LNCAP (cell line): ENCODE data around the gene MEIOSIN.

Experiments
- CTCF ChIP-seq: fragments of 450-650 bp; IDR thresholded peaks from 2 replicates; pipeline ENCODE4 v1.5.1; 2017; ENCODE audit warnings: mild to moderate bottlenecking

The MEIOSIN gene

GRCh38 chr19:45705710-45706415 lies 27.4 kb upstream of the MEIOSIN start:
- no peak for TF ChIP-seq CTCF

GRCh38 chr19:45710356-45711130 lies 22.7 kb upstream of the MEIOSIN start:
- no peak for TF ChIP-seq CTCF

- no peak for TF ChIP-seq CTCF
Measured at GRCh38 chr19:45711851-45712698, 21.2 kb upstream of the MEIOSIN start.

GRCh38 chr19:45712699-45713067 lies 20.6 kb upstream of the MEIOSIN start:
- no peak for TF ChIP-seq CTCF

GRCh38 chr19:45713141-45713540 lies 20.1 kb upstream of the MEIOSIN start:
- no peak for TF ChIP-seq CTCF

- no peak for TF ChIP-seq CTCF
Measured at GRCh38 chr19:45715139-45715538, 18.1 kb upstream of the MEIOSIN start.

GRCh38 chr19:45716359-45717130 lies 16.7 kb upstream of the MEIOSIN start:
- TF ChIP-seq CTCF, result no peak
